KOPT-K1 (cell line): ENCODE measurements around the gene FAM9C.
A peak's percentile ranks its signal among the peaks of the same experiment; 100 is the strongest.
"Not testable (repeated sequence)": the region's sequence is repeated elsewhere in the genome, so short reads cannot be mapped to it uniquely, and the experiment has no call there.

ENCODE experiments used
- H3K27ac ChIP-seq: fragments of 200-600 bp; sonication (generic); 2 replicates; pipeline ENCODE4 v1.5.1; 2016; ENCODE audit warnings: antibody characterized with exemption, mild to moderate bottlenecking, low read depth, low read length; ENCODE audit not compliant: poor library complexity, severe bottlenecking
- H3K36me3 ChIP-seq: fragments of 200-600 bp; sonication (generic); 2 replicates; pipeline ENCODE4 v1.5.1; 2017; ENCODE audit warnings: antibody characterized with exemption, mild to moderate bottlenecking, low read length, moderate library complexity; ENCODE audit not compliant: insufficient read depth
- H3K9me3 ChIP-seq: fragments of 200-600 bp; sonication (generic); 2 replicates; pipeline ENCODE4 v1.5.1; 2017; ENCODE audit warnings: antibody characterized with exemption, low read length, mild to moderate bottlenecking; ENCODE audit not compliant: insufficient read depth, poor library complexity, severe bottlenecking

The FAM9C gene

DNA sequence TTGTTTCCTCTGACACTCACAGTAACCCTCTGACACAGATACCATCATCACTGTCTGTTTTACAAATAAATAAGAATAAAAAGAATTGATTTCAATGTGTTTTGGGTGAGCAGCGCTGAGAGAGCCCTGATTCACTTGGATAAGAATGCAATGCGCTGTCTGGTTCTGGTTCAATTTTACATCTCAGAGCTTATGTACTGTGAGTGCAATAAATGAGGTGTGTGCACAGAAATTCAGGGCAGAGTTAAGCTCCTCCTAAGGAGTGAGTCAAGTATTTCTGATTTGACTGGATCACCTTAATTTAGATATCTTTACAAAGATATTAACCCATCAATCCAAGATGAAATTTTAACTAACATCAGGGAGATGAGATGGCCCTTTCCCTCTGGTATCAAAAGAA is 11.2 kb downstream of the FAM9C start:
- Histone ChIP-seq H3K36me3 (no peaks in the 10 kb centered on the region), H3K9me3 (no peaks in the 10 kb centered on the region), H3K27ac (no peak overlapping the region)

DNA sequence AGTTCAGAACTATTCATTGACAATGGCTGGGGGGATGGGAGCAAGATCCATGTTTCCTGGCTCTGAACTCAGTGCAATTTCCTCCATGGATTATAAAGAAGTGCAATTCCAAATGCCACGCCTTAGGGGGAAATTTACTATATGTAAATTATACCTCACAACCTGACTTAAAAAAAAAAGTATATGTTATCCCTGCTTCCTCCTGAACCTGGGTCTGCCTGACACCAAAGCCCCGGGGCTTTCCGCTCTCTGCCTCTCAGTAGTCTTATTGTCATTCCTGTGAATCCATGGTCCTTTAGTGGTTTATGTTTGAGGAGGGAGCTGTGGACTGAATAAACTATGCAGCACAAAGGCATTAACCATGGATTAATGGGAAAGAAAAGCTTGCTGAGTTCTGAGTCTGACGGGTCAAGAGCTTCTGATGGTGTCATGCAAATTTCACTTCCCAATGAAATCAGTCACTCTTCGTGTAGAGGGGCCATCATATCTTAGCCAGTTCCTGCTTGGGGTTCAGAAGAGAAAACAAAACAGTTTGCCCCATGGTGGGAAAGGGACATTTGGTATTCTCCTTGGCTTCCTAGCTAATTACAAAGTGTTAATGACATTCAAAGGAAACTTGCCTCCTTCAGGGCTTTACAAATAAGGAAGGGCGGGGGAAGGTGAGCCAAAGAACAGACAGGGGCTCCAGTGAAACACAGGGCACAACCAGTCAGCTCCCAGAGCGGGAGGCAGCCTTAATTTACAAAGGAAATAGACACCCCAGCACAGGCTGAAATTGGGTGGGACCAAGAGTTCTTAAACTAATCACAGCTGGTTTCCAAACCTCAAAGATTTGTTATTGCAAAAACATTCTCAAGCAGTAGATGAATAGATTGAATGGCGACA is 14.3 kb downstream of the FAM9C start:
- peak overlapping the region; percentile 63 for H3K27ac ChIP-seq
- H3K36me3 ChIP-seq, result no peaks in the 10 kb centered on the region
- H3K9me3 ChIP-seq, result no peaks in the 10 kb centered on the region

DNA sequence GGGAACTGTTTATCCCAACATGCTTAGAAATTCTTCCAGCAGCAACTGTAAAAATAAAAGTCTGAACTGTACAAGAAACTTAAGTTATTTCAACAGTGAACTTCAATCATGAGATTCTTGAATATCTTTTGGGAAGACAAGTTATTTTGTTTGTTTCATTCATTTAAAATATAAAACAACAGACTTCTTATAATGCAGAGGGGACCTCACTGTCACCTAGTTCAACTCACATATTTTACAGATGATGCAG is 14.9 kb downstream of the FAM9C start:
- Histone ChIP-seq H3K36me3 (no peaks in the 10 kb centered on the region), H3K27ac (peak overlapping the region; percentile 63), H3K9me3 (no peaks in the 10 kb centered on the region)

DNA sequence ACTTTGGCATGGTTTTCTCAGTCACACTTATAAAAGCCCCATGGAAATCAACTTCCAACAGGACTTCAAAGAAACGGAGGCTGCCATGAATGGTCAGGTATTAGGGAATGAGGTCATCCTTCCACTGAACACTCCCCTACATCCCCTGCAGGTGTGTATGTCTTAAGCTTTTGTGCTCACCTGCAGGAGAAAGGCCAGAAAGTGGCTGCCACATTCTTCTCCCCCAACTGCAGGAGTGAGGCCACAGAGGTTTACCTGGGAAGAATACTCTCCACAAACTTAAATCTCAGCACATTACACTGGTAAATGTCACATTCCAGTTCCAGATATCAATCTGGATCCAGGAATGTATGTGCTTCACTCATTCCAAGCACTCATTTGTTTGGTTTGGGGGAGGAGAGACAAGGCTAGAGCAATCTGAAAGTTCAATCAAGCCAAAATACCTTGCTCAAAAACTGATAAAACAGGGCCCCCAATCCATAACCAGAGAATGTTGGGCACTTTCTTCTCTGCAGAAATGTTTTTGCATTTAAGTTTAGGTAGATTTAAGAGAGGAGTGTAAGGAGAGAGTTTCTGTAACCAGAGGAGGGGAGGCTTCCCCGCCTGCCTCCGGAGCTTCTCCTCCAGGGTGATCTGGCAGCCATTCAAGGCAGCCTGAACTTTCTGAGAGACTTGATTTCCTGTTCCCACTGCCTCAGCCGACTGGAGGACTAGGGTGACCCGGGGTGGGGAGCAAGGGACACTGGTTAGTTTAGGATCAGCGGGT is 15.4 kb downstream of the FAM9C start:
- H3K27ac ChIP-seq, result peak overlapping the region; percentile 63
- no peaks in the 10 kb centered on the region for H3K9me3 ChIP-seq
- H3K36me3 ChIP-seq, result no peaks in the 10 kb centered on the region

DNA sequence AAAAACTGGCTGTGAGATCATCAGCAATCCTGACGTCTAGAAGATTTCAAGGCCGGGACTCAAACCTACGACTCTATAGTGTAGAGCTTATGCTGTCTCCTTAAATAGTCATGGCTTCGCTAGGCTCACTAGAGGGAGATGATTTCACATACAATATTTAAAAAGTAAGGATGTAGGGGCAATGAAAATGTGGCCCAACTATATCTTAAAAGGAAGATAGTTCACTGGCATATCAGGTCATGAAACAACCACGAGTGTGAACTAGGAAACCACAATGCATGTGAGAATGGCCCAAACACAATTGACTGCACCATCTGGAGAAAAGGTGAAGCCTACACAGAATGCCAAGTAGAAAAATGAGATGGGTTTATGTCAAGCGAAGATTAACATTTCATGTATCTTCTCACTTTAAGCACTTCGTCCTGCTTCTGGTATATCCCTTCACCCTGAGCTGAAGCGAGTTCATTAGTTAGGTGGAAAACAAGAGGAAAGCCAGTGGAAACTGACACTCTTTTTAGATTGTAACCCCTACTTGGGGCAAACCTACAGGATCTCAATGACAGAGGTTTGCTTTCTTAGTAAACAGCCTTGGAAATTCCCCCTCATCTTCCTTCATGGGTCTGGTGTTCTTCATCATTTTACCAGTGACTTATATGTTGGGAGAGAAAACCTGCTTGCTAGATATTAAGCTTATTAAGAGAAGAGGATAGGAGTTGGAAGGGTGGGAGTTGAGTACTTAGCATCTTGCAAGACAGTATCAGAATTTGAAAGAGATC is 17.4 kb downstream of the FAM9C start:
- Histone ChIP-seq H3K27ac (peak overlapping the region; percentile 53), H3K9me3 (no peaks in the 10 kb centered on the region), H3K36me3 (no peaks in the 10 kb centered on the region)

DNA sequence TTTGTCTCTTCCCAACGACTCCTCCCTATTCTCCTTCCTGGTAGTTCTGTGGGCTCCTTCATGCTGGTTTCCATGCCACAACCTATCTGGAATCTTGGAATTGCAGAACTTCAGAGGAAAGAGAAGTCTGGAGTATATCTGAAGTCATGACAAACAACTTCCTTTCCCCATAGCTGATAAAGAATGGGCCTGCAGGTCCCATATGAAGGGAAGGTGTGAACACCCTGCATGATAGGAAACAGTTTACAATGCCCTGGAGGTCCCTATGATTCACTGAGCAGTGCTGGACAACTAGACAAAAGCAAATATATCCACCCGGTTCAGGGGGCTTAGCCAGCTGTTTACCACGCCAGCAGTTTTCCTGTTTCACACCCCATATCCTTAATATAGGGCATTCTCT is 19.4 kb downstream of the FAM9C start:
- H3K27ac ChIP-seq, result peak overlapping the region; percentile 16
- H3K9me3 ChIP-seq, result no peaks in the 10 kb centered on the region
- H3K36me3 ChIP-seq, result no peaks in the 10 kb centered on the region

DNA sequence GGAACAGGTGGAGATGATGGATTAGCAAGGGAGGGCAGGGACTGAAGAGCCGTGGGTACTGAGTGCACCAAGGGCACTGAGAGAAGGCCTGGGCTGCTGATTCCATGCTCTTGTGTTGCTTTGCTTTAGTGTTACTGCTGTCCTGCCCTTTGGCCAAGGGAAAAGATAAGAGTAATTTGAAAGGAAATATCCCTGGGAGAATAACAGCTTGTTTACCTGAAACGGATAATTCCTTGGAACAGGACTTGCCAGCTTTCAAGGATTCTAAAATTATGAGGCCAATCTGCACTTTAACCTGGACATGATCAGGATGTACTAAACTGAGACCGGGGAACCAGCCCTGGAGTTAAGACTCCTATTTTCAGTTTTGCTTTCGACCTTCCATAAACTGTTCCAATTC is 20.4 kb downstream of the FAM9C start:
- no peak overlapping the region for H3K27ac ChIP-seq
- no peaks in the 10 kb centered on the region for H3K9me3 ChIP-seq
- H3K36me3 ChIP-seq, result no peaks in the 10 kb centered on the region

DNA sequence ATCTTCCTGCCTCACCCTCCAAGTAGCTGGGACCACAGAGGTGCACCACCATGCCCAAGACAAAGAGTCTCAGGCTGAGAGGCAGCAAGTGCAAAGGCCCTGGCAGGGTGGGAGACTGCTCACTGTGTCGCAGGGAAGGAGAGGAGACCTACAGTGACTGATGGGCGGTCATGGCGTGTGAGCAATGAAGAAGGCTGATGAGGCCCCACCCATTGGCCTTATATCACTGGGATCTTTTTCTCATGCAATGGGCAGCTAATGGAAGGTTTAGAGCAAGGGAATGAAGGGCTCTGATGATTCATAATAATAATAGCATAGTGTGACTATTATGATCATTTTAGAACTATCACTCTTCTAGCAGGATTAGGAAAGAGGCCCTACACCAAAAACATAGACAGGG is 20.9 kb downstream of the FAM9C start:
- H3K9me3 ChIP-seq, result no peaks in the 10 kb centered on the region
- H3K36me3 ChIP-seq, result no peaks in the 10 kb centered on the region
- H3K27ac ChIP-seq, result no peak overlapping the region

DNA sequence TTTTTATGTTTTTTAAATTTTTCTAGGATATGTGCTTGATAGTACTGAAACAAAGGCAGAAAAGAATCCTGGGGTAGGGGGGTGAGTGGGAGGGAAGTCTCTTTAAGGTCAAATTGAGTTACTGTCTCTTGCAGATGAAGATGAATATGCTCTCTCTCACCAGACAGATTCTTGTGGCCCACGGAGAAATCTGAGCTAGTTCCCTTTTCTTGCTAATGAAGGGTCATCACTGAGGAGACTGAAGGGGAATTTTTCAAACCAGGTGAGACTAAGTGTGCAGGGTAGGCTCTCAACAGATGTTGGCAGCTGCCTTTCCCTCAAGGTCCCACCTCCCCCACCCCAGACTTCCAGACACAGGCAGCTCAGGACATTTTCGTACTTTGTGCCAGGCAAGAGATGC is 21.5 kb downstream of the FAM9C start:
- Histone ChIP-seq H3K27ac (no peak overlapping the region), H3K9me3 (no peaks in the 10 kb centered on the region), H3K36me3 (no peaks in the 10 kb centered on the region)

DNA sequence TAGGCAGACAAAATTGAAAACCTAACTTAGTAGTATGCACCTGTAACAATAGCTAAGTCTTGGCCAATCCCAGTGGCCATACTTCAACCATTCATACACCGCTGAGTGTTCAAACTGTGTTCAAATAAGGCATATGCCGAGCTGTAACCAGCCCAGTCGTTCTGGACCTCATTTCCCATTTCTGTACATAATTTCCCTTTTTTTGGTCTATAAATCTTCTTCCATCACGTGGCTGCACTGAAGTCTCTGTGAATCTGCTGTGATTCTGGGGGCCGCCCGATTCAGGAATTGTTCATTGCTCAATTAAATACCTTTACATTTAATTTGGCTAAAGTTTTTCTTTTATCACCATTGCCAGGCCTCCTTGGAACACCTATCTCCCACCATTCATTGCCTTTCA is 27.7 kb downstream of the FAM9C start:
- H3K36me3 ChIP-seq, H3K27ac ChIP-seq, H3K9me3 ChIP-seq: not testable (repeated sequence)

DNA sequence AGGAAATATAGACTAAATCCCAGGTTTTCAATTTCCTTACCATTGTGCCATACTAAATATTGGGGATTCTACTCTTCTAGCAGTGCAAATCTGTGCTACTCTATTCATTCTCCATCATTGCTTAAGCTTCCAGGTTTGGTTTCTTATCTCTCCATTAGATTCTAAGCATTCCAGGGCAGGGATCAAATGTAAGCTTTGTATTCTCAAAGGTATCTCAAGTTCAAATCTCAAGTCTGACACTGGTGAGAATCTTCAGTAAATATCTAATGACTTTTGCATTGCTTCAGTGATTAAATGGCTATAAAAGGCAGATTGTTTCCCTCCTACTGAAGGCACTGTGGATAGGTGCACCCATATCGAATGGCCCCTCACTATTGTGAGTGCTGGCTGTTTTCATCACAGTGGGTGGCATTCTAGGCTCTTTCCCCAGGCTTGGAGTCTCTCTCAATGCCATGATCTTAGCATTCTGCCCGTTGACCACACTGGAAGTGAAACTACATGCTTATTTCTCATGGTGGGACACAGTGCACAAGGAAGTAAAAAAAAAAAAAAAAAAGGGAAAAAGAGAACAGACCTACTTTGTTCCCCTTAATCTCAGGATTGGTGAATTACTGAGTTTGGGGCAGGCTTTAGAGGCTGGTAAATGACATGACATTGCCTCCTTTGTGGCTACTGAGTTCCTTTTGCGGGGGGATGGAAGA is 28.7 kb downstream of the FAM9C start:
- H3K9me3 ChIP-seq, result no peaks in the 10 kb centered on the region
- no peaks in the 10 kb centered on the region for H3K36me3 ChIP-seq
- H3K27ac ChIP-seq, result no peak overlapping the region

DNA sequence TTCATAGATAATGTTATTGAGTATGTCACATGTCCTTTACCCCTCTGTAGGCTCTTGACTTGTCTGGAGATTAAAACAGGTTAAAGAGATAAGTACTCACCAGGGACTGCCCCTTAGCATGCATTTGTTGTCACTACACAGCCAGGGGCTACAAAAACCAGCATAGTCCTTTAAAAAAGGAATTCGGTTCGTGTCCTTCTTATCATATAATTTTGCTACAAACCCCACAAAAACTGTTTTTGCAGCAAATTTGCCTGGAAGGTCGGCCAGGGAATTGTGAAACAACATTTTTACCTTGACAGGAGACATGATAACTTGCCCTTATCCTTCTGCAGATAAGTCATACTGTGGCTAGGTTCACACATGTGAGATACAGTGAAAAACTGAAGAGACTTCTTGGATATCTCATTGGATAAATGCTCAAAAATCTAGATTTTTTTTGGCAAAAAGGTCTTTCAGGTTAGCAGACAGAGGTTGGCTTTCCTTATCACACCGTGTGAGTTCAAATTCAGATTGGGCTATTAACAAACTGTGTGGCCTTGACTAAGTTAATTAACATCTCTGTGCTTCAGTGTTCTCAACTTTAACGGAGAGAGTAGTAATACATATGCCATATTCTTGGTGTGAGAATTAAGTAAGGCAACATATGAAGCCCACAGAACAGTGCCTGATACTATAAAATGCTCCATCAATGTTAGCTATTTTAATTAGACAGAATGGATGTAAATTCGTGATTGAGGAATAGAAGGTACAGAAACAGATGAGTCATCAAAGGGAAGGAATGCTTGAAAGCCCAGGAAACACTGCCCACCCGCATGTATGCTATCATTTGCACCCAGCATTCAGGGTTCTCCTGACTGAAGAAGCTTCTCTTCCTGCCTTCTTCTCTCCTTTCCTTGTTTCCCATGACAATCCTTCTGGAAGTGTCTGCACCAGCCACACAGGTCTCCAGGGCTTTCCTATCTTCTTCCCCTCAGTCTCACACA is 30.0 kb downstream of the FAM9C start:
- Histone ChIP-seq H3K27ac (peak overlapping the region; percentile 14), H3K9me3 (no peaks in the 10 kb centered on the region), H3K36me3 (no peaks in the 10 kb centered on the region)

DNA sequence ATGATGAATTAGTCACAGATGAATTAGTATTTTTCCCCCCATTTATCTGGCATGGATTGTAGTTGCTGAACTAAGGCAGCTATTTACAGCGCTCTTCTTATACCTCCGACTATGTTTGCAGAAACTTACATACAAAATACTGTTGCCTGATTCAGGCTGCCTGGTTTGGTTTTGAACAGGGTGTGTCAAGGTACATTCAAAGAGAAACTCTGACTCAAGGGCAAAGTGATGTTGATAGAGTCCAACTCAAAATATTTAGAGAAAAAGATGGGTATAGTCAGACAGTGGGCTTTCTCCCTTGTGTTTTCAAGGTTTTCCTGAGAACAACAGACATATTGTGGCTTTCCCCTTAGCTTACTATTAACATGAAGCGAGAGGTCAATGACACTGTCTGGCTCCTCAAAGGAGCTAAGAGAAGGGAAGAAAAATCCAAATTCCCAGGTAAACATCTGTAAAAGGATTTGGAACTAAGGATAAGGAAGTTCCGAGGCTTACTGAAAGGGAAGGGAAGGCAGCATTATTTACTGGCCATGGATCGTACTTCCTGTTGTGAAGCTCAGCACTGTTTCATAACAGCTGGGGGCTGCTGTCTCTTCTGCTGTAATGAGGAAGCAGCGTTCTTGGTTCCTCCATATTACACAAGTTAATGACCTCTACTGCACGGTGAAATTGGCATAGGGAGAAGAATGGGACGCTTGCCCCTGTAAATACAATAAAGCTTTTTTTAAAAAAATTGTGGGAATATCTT is 30.9 kb downstream of the FAM9C start:
- Histone ChIP-seq H3K36me3 (no peaks in the 10 kb centered on the region), H3K9me3 (no peaks in the 10 kb centered on the region), H3K27ac (peak overlapping the region; percentile 14)
